ENCODE measurements around the gene SPRN.
A peak's percentile ranks its signal among the peaks of the same experiment; 100 is the strongest.
"Not testable (repeated sequence)": the region's sequence is repeated elsewhere in the genome, so short reads cannot be mapped to it uniquely, and the experiment has no call there.

SPRN gene

GRCh38 chr10:133405272-133405671 lies 19.2 kb downstream of the SPRN start:
- DNase-seq, result peak; percentile 53

- DNase-seq, result no peak
Observed at GRCh38 chr10:133403784-133404183, 20.6 kb downstream of the SPRN start.

- DNase-seq, result no peak
Observed at GRCh38 chr10:133403359-133403758, 21.1 kb downstream of the SPRN start.

GRCh38 chr10:133401981-133402725 lies 22.3 kb downstream of the SPRN start:
- no peak for DNase-seq

GRCh38 chr10:133401500-133401899 lies 22.9 kb downstream of the SPRN start:
- DNase-seq, result no peak

- DNase-seq, result no peak
Observed at GRCh38 chr10:133400624-133401424, 23.6 kb downstream of the SPRN start.

GRCh38 chr10:133399123-133399601 lies 25.3 kb downstream of the SPRN start:
- no peak for DNase-seq

GRCh38 chr10:133397938-133398337 lies 26.5 kb downstream of the SPRN start:
- DNase-seq, result no peak

- DNase-seq, result no peak
Observed at GRCh38 chr10:133396035-133396624, 28.3 kb downstream of the SPRN start.

GRCh38 chr10:133394801-133395221 lies 29.6 kb downstream of the SPRN start:
- no peak for DNase-seq

GRCh38 chr10:133394064-133394663 lies 30.3 kb downstream of the SPRN start, which contains the start of gene MTG1:
Gene MTG1 (plus strand): TSS chr10:133394157. CDS start chr10:133394221, 64 bp downstream.
- peak; percentile 92 for DNase-seq

GRCh38 chr10:133393401-133394063 lies 30.9 kb downstream of the SPRN start:
- no peak for DNase-seq

GRCh38 chr10:133391761-133392518 lies 32.5 kb downstream of the SPRN start:
- no peak for DNase-seq

- no peak for DNase-seq
Observed at GRCh38 chr10:133391249-133391635, 33.2 kb downstream of the SPRN start.

- no peak for DNase-seq
Observed at GRCh38 chr10:133390597-133391248, 33.7 kb downstream of the SPRN start.

- no peak for DNase-seq
Observed at GRCh38 chr10:133388973-133389818, 35.2 kb downstream of the SPRN start.

- DNase-seq, result no peak
Observed at GRCh38 chr10:133388236-133388972, 36.0 kb downstream of the SPRN start.

- not testable (repeated sequence) for DNase-seq
Observed at GRCh38 chr10:133386951-133387350, 37.5 kb downstream of the SPRN start.

GRCh38 chr10:133385214-133385613 lies 39.2 kb downstream of the SPRN start:
- no peak for DNase-seq
